Skin of body (tissue), 2 donors: Measurements from ENCODE around the gene COL16A1. TPM values are rescaled to one million over a fixed set of nuclear protein-coding genes. Genes with fewer than 3 reads are reported as not detected.
A peak's percentile ranks its signal among the peaks of the same experiment; 100 is the strongest.

Experiments used
- DNase-seq: peaks from one replicate; lab custom pipeline; 2025; lab: John Stamatoyannopoulos, UW
- total RNA-seq: library from RNA; depleted of rRNA; stranded (reverse); fragments of >200 nt; gene quantifications from one replicate; pipeline ENCODE4 v1.2.3, GENCODE V29; 2014

The COL16A1 gene
- total RNA-seq, 1 donor from 2014 or later: 257 TPM

GRCh38 chr1:31667065-31667785 lies 36.6 kb downstream of the COL16A1 start:
- no peak for DNase-seq

GRCh38 chr1:31666263-31666963 lies 37.4 kb downstream of the COL16A1 start:
- DNase-seq: no peak

- DNase-seq: no peak
Observed at GRCh38 chr1:31665234-31665878, 38.5 kb downstream of the COL16A1 start.

GRCh38 chr1:31664528-31664927 lies 39.3 kb downstream of the COL16A1 start:
- DNase-seq: no peak

GRCh38 chr1:31663622-31664452 lies 40.0 kb downstream of the COL16A1 start:
- no peak for DNase-seq

- no peak for DNase-seq
Observed at GRCh38 chr1:31662463-31662862, 41.4 kb downstream of the COL16A1 start.

- no peak for DNase-seq
Observed at GRCh38 chr1:31661856-31662255, 42.0 kb downstream of the COL16A1 start.

- no peak for DNase-seq
Observed at GRCh38 chr1:31660871-31661455, 42.9 kb downstream of the COL16A1 start.

GRCh38 chr1:31659889-31660288 lies 43.9 kb downstream of the COL16A1 start:
- no peak for DNase-seq

GRCh38 chr1:31658721-31659120 lies 45.1 kb downstream of the COL16A1 start:
- DNase-seq: no peak

- no peak for DNase-seq
Observed at GRCh38 chr1:31657972-31658510, 45.8 kb downstream of the COL16A1 start.

GRCh38 chr1:31657020-31657804 lies 46.6 kb downstream of the COL16A1 start:
- no peak for DNase-seq

- no peak for DNase-seq
Observed at GRCh38 chr1:31655756-31656155, 48.1 kb downstream of the COL16A1 start.

- no peak for DNase-seq
Observed at GRCh38 chr1:31655104-31655503, 48.7 kb downstream of the COL16A1 start.

- DNase-seq: no peak
Observed at GRCh38 chr1:31654474-31654776, 49.4 kb downstream of the COL16A1 start.

- no peak for DNase-seq
Observed at GRCh38 chr1:31653717-31654473, 49.9 kb downstream of the COL16A1 start.

GRCh38 chr1:31652891-31653499 lies 50.8 kb downstream of the COL16A1 start:
- no peak for DNase-seq

- DNase-seq: no peak
Observed at GRCh38 chr1:31651766-31652165, 52.1 kb downstream of the COL16A1 start.

- peak; percentile 26 for DNase-seq
Observed at GRCh38 chr1:31651089-31651420, 52.8 kb downstream of the COL16A1 start.
